K562 (cell line): ENCODE data around the gene ELK4. TPM values are rescaled to one million over a fixed set of nuclear protein-coding genes. Genes with fewer than 3 reads are reported as not detected.

Source experiments
- ATAC-seq: fragments of 200-7000 bp; cut with Tn5 transposase; 3 replicates; pipeline ENCODE4 v1.9.1; 2020; ENCODE audit warnings: moderate library complexity
- BruUV-seq: library from RNA; stranded (reverse); fragments of 400-500 nt; replicated peaks from 2 replicates; lab custom pipeline; 2021; lab: Mats Ljungman, UMichigan
- CTCF ChIA-PET: fragments of 300-600 bp; formaldehyde crosslinking; extraction: SDS; loops from one replicate; lab custom pipeline; 2021; ENCODE audit warnings: low intra/inter-chr PET ratio; lab: Yijun Ruan, JAX
- POLR2A ChIA-PET: fragments of 300-600, 350-650 bp; sonication (Branson Sonifier 250); formaldehyde crosslinking; extraction: SDS; loops from one replicate; lab custom pipeline; 2021; ENCODE audit warnings: antibody characterized with exemption, inconsistent platforms; lab: Yijun Ruan, JAX
- DNase-seq, 4 experiments: peaks; one replicate each; pipeline versions ENCODE4 v3.0.0 to v3.0.0-alpha.2; 2011 to 2018; ENCODE audit warnings: low spot score in 3 of 4, mixed read lengths in 3 of 4; ENCODE audit errors: extremely low read depth in 1 of 4
- FAIRE-seq: peaks from 2 replicates; lab custom pipeline; 2011; peaks lifted over from hg19 to GRCh38; lab: Jason Lieb, UNC
- H2AFZ ChIP-seq: 2 replicates; pipeline ENCODE4 v1.6.0; 2011; ENCODE audit warnings: low read depth, low read length, control low read depth, inconsistent platforms
- H3K27ac ChIP-seq: fragments of 200-600 bp; 3 replicates; pipeline ENCODE4 v1.8.0; 2011; ENCODE audit warnings: low read depth, mild to moderate bottlenecking, control low read depth, inconsistent platforms, low read length, moderate library complexity, mixed read lengths; ENCODE audit errors: extremely low read depth
- H3K27me3 ChIP-seq, 2 experiments: fragments of 300-600 bp in 1 of 2; 2 replicates in 1 of 2; 3 replicates in 1 of 2; pipeline versions ENCODE4 v1.6.0 to v1.8.0; 2011; ENCODE audit warnings: inconsistent platforms in 2 of 2, low read length in 2 of 2, mild to moderate bottlenecking in 1 of 2, mixed read lengths in 1 of 2, moderate library complexity in 1 of 2; ENCODE audit not compliant: control insufficient read depth in 2 of 2, insufficient read depth in 2 of 2
- H3K36me3 ChIP-seq: fragments of 300-600 bp; 3 replicates; pipeline ENCODE4 v1.8.0; 2011; ENCODE audit warnings: mild to moderate bottlenecking, low read length, inconsistent platforms; ENCODE audit not compliant: control insufficient read depth, insufficient read depth
- H3K4me1 ChIP-seq, 2 experiments: fragments of 200-600 bp in 1 of 2; replicated peaks in 1 of 2; 2 replicates in 1 of 2; 3 replicates in 1 of 2; pipeline versions ENCODE4 v1.5.1 to v1.8.0; 2011; ENCODE audit warnings: inconsistent platforms in 2 of 2, low read length in 2 of 2, mild to moderate bottlenecking in 1 of 2, mixed read lengths in 1 of 2, moderate library complexity in 1 of 2; ENCODE audit not compliant: control insufficient read depth in 2 of 2, insufficient read depth in 2 of 2
- H3K4me2 ChIP-seq: 2 replicates; pipeline ENCODE4 v1.6.1; 2011; ENCODE audit warnings: low read length, control low read depth, inconsistent platforms, mixed read lengths; ENCODE audit not compliant: insufficient read depth
- H3K4me3 ChIP-seq: fragments of 200-600 bp; sonication (generic), shearing (Covaris generic); 2 replicates; pipeline ENCODE4 v1.5.1; 2016; ENCODE audit warnings: control low read depth, inconsistent platforms
- H3K79me2 ChIP-seq: fragments of 200-600 bp; 3 replicates; pipeline ENCODE4 v1.8.0; 2011; ENCODE audit warnings: low read length, inconsistent platforms; ENCODE audit not compliant: control insufficient read depth, insufficient read depth
- H3K9ac ChIP-seq, 2 experiments: 2 replicates each; pipeline versions ENCODE4 v1.6.0 to v1.6.1; 2011; ENCODE audit warnings: low read depth in 2 of 2, low read length in 2 of 2, control low read depth in 1 of 2, inconsistent platforms in 1 of 2, mild to moderate bottlenecking in 1 of 2, mixed read lengths in 1 of 2; ENCODE audit not compliant: insufficient read depth in 1 of 2
- H3K9me1 ChIP-seq: one replicate; pipeline ENCODE4 v1.6.0; 2011; ENCODE audit warnings: inconsistent platforms, mild to moderate bottlenecking, low read length, moderate library complexity; ENCODE audit not compliant: control insufficient read depth, insufficient read depth
- H3K9me3 ChIP-seq: replicated peaks from 2 replicates; pipeline ENCODE4 v1.5.1; 2011; ENCODE audit warnings: low read depth, low read length, inconsistent platforms; ENCODE audit not compliant: control insufficient read depth, insufficient read depth
- H4K20me1 ChIP-seq: replicated peaks from 2 replicates; pipeline ENCODE4 v1.6.1; 2011; ENCODE audit warnings: low read length, inconsistent platforms, mixed read lengths; ENCODE audit not compliant: control insufficient read depth, insufficient read depth
- DNMT1 ChIP-seq: fragments of 450-650 bp; IDR thresholded peaks from 2 replicates; pipeline ENCODE4 v1.6.1; 2016; ENCODE audit warnings: antibody characterized with exemption, mild to moderate bottlenecking
- HNRNPLL ChIP-seq: fragments of 200-400 bp; formaldehyde crosslinking; IDR thresholded peaks from 2 replicates; pipeline ENCODE4 v1.6.1; 2017; ENCODE audit warnings: low read length, low read depth, mild to moderate bottlenecking; ENCODE audit not compliant: poor library complexity, severe bottlenecking
- SPI1 ChIP-seq: IDR thresholded peaks from 2 replicates; pipeline ENCODE4 v1.6.1; 2011; ENCODE audit warnings: low read depth, low read length, control low read depth, borderline replicate concordance
- ZBTB40 ChIP-seq, 2 experiments: fragments of 450-650 bp in 1 of 2; sonication (generic) in 1 of 2; formaldehyde crosslinking in 1 of 2; IDR thresholded peaks; 2 replicates each; pipeline versions ENCODE4 v1.7.1 to v1.9.0; 2016 to 2022; ENCODE audit warnings: inconsistent platforms in 1 of 2, mild to moderate bottlenecking in 1 of 2, missing genetic modification reagents in 1 of 2
- ZNF140 ChIP-seq: fragments of 250-450 bp; sonication (Bioruptor Pico); IDR thresholded peaks from 2 replicates; pipeline ENCODE4 v1.8.0; 2021; ENCODE audit warnings: moderate library complexity, mild to moderate bottlenecking, inconsistent platforms
- WGBS: fragments of 100-300 bp; shearing (Covaris generic); methylation state at CpG from one replicate; pipeline ENCODE4 v1.1.6; 2016; ENCODE audit warnings: low coverage, mixed read lengths; ENCODE audit not compliant: insufficient coverage; ENCODE audit errors: missing lambda C conversion rate; 5-methylcytosine and 5-hydroxymethylcytosine counted together
- in situ Hi-C: fragments of 300-500 bp; cut with MboI; formaldehyde crosslinking; loops from 4 replicates; pipeline ENCODE4 v1.15.0; 2018; ENCODE audit warnings: inconsistent platforms, mixed read lengths
- intact Hi-C: fragments of 100-400 bp; cut with micrococcal nuclease; formaldehyde crosslinking; loops from 2 replicates; pipeline ENCODE4 v1.14.2; 2022
- polyA plus RNA-seq, 8 experiments: library from polyadenylated mRNA; depleted of rRNA in 4 of 8; stranded (reverse) in 5 of 8; unstranded in 3 of 8; fragments of >200 nt; fragmentation: Nextera tagmentation in 2 of 8; fragmentation: Illumina TruSeq in 1 of 8; extraction: Ambion mirVana in 2 of 8; extraction: Trizol in 1 of 8; gene quantifications; 2 replicates each; pipeline versions ENCODE4 v1.2.1 to v1.2.3, GENCODE V29; 2011 to 2014; ENCODE audit warnings: inconsistent platforms in 1 of 8, missing spikeins in 1 of 8
- total RNA-seq, 7 experiments: library from RNA; depleted of rRNA in 6 of 7; stranded (reverse); fragments of >200 nt in 6 of 7; fragmentation: Illumina TruSeq in 2 of 7; extraction: Trizol in 2 of 7; gene quantifications; 2 replicates each; pipeline versions ENCODE4 v1.2.1 to v1.2.3, GENCODE V29; 2011 to 2021; ENCODE audit warnings: low replicate concordance in 1 of 7

The ELK4 gene
- total and polyA plus RNA-seq, 9 of the 15 experiments (the other 6 are each of a cell fraction or from before 2014, with no cell fraction given) = 2.0 to 21.7 (median 9.2) TPM

- Histone ChIP-seq H3K4me2 (no peak overlapping the region), H3K9me1 (no peaks in the 10 kb centered on the region), H3K36me3 (no peaks in the 10 kb centered on the region), H3K9ac (no peak overlapping the region), H3K79me2 (no peaks in the 10 kb centered on the region), H3K9me3 (no peaks in the 10 kb centered on the region), H3K4me1 (peaks cover 0 to 4% of the 10 kb centered on the region in 2 experiments; a peak in 1 of 5 replicates), H3K27ac (no peak overlapping the region), H4K20me1 (peaks cover 36% of the 10 kb centered on the region), H3K4me3 (no peak overlapping the region), H2AFZ (no peak overlapping the region), H3K27me3 (peaks cover 55 to 73% of the 10 kb centered on the region in 2 experiments)
- DNase-seq = no peak
- in situ Hi-C loops = no loop called here
- FAIRE-seq = no peak
- 0% methylated on average over 3 of the region's 3 CpGs for WGBS
- intact Hi-C loops = no loop called here
- no TSS peak for BruUV-seq
- CTCF ChIA-PET = no interaction called here
- POLR2A ChIA-PET = interaction anchor here (1.0 kb wide), 1 partner anchor 11 kb away, joined by 3 read pairs; no protein-coding TSS in a partner anchor
- no peak for ATAC-seq
- TF ChIP-seq HNRNPLL (no peak), ZBTB40 (IDR thresholded peaks at IDR 0.05) (no peak), ZBTB40 (CRISPR knock-in tag; IDR thresholded peaks at IDR 0.05) (no peak), ZNF140 (CRISPR knock-in tag) (no peak), SPI1 (no peak), DNMT1 (no peak)
Measured at GRCh38 chr1:205576011-205576410, 55.8 kb downstream of the ELK4 start.
